Amygdala (tissue), 56 donors: ENCODE measurements around the gene GCA.

Experiments
- DNase-seq, 56 donors: peaks; one replicate each; lab custom pipeline; 2025; lab: John Stamatoyannopoulos, UW

The GCA gene

GRCh38 chr2:162343824-162344616 lies at the start of gene GCA:
TSS of gene GCA (plus strand) at chr2:162344132. CDS start at chr2:162344249, 117 bp downstream.
- peak; percentile 79 to 99 (median 97) for DNase-seq

- DNase-seq = no peak
Observed at GRCh38 chr2:162295009-162295408, 48.9 kb upstream of the GCA start.

- peak in 22 of 56 donors; percentile 1 to 88 (median 28) for DNase-seq
Observed at GRCh38 chr2:162297925-162298552, 45.9 kb upstream of the GCA start.

GRCh38 chr2:162298669-162299335 lies 45.1 kb upstream of the GCA start:
- peak in 8 of 56 donors; percentile 2 to 39 (median 12) for DNase-seq

- DNase-seq = no peak
Observed at GRCh38 chr2:162300266-162300665, 43.7 kb upstream of the GCA start.

- peak in 20 of 56 donors; percentile 2 to 69 (median 20) for DNase-seq
Observed at GRCh38 chr2:162301151-162301804, 42.7 kb upstream of the GCA start.

- DNase-seq = no peak
Observed at GRCh38 chr2:162301877-162302276, 42.1 kb upstream of the GCA start.

GRCh38 chr2:162305901-162306300 lies 38.0 kb upstream of the GCA start:
- no peak for DNase-seq

GRCh38 chr2:162308747-162309503 lies 35.0 kb upstream of the GCA start:
- DNase-seq = no peak

GRCh38 chr2:162312853-162313252 lies 31.1 kb upstream of the GCA start:
- no peak for DNase-seq

- peak in 2 of 56 donors; percentile 6 for DNase-seq
Observed at GRCh38 chr2:162315938-162316337, 28.0 kb upstream of the GCA start.

- no peak for DNase-seq
Observed at GRCh38 chr2:162316590-162316989, 27.3 kb upstream of the GCA start.

- DNase-seq = no peak
Observed at GRCh38 chr2:162317058-162317742, 26.7 kb upstream of the GCA start.

GRCh38 chr2:162317861-162318327 lies 26.0 kb upstream of the GCA start:
- DNase-seq = peak in 5 of 56 donors; percentile 12 to 48 (median 31)

GRCh38 chr2:162318328-162319180 lies 25.4 kb upstream of the GCA start, which contains the start of gene IFIH1:
TSS of gene IFIH1 (minus strand) at chr2:162318684. CDS start at chr2:162318307, 377 bp downstream.
- DNase-seq = peak in 51 of 56 donors; percentile 13 to 75 (median 45)

GRCh38 chr2:162320864-162321517 lies 22.9 kb upstream of the GCA start:
- no peak for DNase-seq

- no peak for DNase-seq
Observed at GRCh38 chr2:162324953-162325352, 19.0 kb upstream of the GCA start.
